Thymus (tissue), 11 donors: ENCODE measurements around the gene CDCA8. TPM values are rescaled to one million over a fixed set of nuclear protein-coding genes. Genes with fewer than 3 reads are reported as not detected.
A peak's percentile ranks its signal among the peaks of the same experiment; 100 is the strongest.
"Not testable (repeated sequence)": the region's sequence is repeated elsewhere in the genome, so short reads cannot be mapped to it uniquely, and the experiment has no call there.

Source experiments
- DNase-seq, 9 donors: peaks; one replicate each; pipeline ENCODE4 v3.0.0-alpha.2; 2013; ENCODE audit warnings: low spot score in 9 of 9, low read depth in 6 of 9, missing footprints in 1 of 9
- H3K27ac ChIP-seq, 2 donors: one replicate each; pipeline ENCODE4 v1.5.1; 2013; ENCODE audit warnings: control low read depth in 1 of 2, low read depth in 1 of 2, low read length in 1 of 2, mild to moderate bottlenecking in 1 of 2, moderate library complexity in 1 of 2
- H3K27me3 ChIP-seq, 2 donors: one replicate each; pipeline ENCODE4 v1.5.1; 2013; ENCODE audit warnings: low read length in 1 of 2; ENCODE audit not compliant: control insufficient read depth in 2 of 2, insufficient read depth in 1 of 2
- H3K36me3 ChIP-seq, 2 donors: one replicate each; pipeline ENCODE4 v1.5.1; 2013; ENCODE audit warnings: low read length in 1 of 2, mild to moderate bottlenecking in 1 of 2, moderate library complexity in 1 of 2; ENCODE audit not compliant: control insufficient read depth in 2 of 2, insufficient read depth in 2 of 2
- H3K4me1 ChIP-seq, 2 donors: one replicate each; pipeline ENCODE4 v1.5.1; 2013; ENCODE audit warnings: low read length in 2 of 2; ENCODE audit not compliant: control insufficient read depth in 2 of 2, insufficient read depth in 2 of 2
- H3K4me3 ChIP-seq, 2 donors: one replicate each; pipeline ENCODE4 v1.5.1; 2013; ENCODE audit warnings: low read length in 2 of 2, control low read depth in 1 of 2, mild to moderate bottlenecking in 1 of 2
- H3K9me3 ChIP-seq, 2 donors: one replicate each; pipeline ENCODE4 v1.5.1; 2013; ENCODE audit warnings: low read length in 1 of 2, mild to moderate bottlenecking in 1 of 2; ENCODE audit not compliant: control insufficient read depth in 2 of 2, insufficient read depth in 1 of 2
- WGBS: extraction: QIAGEN DNeasy Blood & Tissue Kit; methylation state at CpG from one replicate; pipeline ENCODE4 v1.1.7; 2013; 5-methylcytosine and 5-hydroxymethylcytosine counted together
- polyA plus RNA-seq: library from polyadenylated mRNA; stranded (reverse); fragments of 200-250 nt; gene quantifications from one replicate; pipeline ENCODE4 v1.2.3, GENCODE V29; 2013
- total RNA-seq: library from RNA; stranded (reverse); fragments of 120-200 nt; gene quantifications from one replicate; pipeline ENCODE4 v1.2.4, GENCODE V29; 2013
- donor health status: healthy.

The CDCA8 gene
- total and polyA plus RNA-seq, 2 donors, result 5.8 to 12.6 TPM

DNA sequence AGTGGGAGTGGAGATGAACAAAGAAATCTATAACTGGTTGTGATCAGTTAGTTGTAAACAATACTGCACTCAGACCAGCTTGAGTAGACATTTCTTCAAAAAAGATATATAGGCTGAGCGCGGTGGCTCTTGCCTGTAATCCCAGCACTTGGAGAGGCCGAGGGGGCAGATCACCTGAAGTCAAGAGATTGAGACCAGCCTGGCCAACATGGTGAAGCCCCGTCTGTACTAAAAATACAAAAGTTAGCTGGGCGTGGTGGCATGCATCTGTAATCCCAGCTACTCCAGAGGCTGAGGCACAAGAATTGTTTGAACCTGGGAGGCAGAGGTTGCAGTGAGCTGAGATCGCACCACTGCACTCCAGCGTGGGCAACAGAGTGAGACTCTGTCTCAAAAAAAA is 45.7 kb downstream of the CDCA8 start:
- H3K9me3 ChIP-seq, H3K4me1 ChIP-seq, DNase-seq, H3K27ac ChIP-seq, H3K36me3 ChIP-seq, H3K4me3 ChIP-seq: not testable (repeated sequence)
- 91% methylated on average over 7 of the region's 7 CpGs for WGBS
- H3K27me3 ChIP-seq, result peaks cover 0 to 15% of the 10 kb centered on the region in 2 donors

DNA sequence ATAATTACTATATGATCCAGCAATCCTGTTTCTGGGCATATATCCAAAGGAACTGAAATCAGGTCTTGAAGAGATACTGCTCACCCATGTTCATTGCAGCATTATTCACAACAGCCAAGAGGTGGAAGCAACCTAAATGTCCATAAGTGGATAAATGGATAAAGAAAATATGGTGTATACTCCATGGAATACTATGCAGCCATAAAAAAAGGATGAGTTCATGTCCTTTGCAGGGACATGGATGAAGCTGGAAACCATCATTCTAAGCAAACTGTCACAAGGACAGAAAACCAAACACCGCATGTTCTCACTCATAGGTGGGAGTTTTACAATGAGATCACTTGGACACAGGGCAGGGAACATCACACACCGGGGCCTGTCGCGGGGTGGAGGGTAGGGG is 46.3 kb downstream of the CDCA8 start:
- not testable (repeated sequence) for H3K9me3 ChIP-seq, H3K4me3 ChIP-seq, H3K36me3 ChIP-seq, H3K4me1 ChIP-seq, DNase-seq, H3K27ac ChIP-seq
- peaks cover 0 to 15% of the 10 kb centered on the region in 2 donors for H3K27me3 ChIP-seq
- 96% methylated on average over 4 of the region's 4 CpGs for WGBS

DNA sequence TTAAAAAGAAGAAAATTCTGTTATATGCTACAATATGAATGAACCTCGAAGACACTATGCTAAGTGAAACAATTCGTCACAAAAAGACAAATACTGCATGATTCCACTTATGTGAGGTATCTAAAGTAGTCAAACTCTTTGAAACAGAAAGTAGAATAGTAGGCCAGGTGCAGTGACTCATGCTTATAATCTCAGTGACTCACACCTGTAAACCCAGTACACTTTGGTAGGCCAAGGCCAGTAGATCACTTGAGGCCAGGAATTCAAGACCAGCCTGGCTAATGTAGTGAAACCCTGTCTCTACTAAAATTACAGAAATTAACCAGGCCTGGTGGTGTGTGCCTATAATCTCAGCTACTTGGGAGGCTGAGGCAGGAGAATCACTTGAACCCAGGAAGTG is 46.9 kb downstream of the CDCA8 start:
- Histone ChIP-seq H3K27me3 (peaks cover 0 to 12% of the 10 kb centered on the region in 2 donors), H3K4me3 (no peak overlapping the region)
- 96% methylated on average over 2 of the region's 2 CpGs for WGBS

DNA sequence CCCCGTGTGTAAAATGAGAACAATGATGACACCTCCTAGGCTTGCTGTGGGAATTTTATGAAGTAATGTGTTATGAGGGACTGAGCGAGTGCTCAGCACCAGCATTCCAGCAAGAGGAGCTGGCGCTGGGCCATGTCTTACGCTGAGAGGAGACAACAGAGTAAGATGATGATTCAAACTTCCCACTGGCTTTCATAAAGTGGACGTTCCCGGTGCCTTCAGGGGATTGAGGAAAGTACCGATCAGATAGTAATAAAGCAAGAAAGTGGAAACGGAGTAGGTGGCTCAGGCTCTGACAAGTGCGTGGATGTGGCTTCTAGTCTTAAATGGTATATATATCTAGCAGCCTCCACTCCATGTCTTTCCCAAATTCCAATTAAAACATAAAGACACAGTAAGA is 48.8 kb downstream of the CDCA8 start:
- Histone ChIP-seq H3K27ac (no peak overlapping the region), H3K4me1 (no peaks in the 10 kb centered on the region), H3K27me3 (peaks cover 0 to 2% of the 10 kb centered on the region in 2 donors), H3K36me3 (no peaks in the 10 kb centered on the region), H3K9me3 (no peaks in the 10 kb centered on the region), H3K4me3 (no peak overlapping the region)
- WGBS, result 87% methylated on average over 9 of the region's 9 CpGs
- no peak for DNase-seq

More for the DNA sequence above, 46.9 kb downstream of the CDCA8 start:
- no peaks in the 10 kb centered on the region for H3K36me3 ChIP-seq
- no peak overlapping the region for H3K27ac ChIP-seq
- no peaks in the 10 kb centered on the region for H3K4me1 ChIP-seq
- DNase-seq, result no peak
- no peaks in the 10 kb centered on the region for H3K9me3 ChIP-seq

DNA sequence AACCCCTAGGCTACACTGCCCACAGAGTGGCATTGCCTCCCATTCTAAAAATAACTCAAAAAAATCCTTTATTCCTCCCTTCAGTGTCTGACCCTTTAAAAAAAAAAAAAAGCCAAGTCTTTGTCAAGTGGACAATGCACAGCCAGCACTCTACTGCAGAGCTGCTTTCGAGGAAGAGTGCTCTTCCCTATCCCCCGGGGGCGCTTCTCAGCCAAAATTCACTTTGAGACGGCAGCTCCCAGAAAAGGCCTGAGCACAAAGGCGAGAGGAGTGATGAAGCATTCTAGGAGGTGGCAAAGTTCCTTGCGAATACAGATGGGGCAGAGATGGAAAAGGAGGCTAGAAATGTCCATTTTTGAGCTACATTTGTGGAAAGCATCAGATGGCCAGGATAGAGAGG is 49.3 kb downstream of the CDCA8 start:
- no peak for DNase-seq
- Histone ChIP-seq H3K36me3 (no peaks in the 10 kb centered on the region), H3K9me3 (no peaks in the 10 kb centered on the region), H3K27ac (no peak overlapping the region), H3K4me1 (no peaks in the 10 kb centered on the region), H3K27me3 (peaks cover 0 to 2% of the 10 kb centered on the region in 2 donors), H3K4me3 (no peak overlapping the region)
- 42% methylated on average over 6 of the region's 6 CpGs for whole genome bisulfite sequencing

DNA sequence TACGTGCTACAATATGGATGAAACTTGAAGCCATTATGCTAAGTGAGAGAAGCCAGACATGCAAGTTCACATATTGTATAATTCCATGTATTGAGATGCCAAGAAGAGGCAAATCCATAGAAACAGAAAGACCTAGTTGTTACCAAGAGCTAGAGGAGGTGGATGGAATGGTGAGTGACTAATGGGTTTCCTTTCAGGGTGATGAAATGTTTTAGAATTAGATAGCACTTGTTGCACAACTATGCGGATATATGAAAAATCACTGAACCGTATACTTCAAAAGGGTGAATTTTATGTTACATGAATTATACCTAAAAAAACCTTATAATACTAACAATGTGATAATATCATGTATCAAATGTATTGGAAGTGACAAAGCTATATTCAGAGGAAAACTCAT is 54.5 kb downstream of the CDCA8 start:
- no peak for DNase-seq
- WGBS, result 93% methylated on average over 3 of the region's 3 CpGs
- Histone ChIP-seq H3K4me3 (no peak overlapping the region), H3K27me3 (peaks cover 2 to 15% of the 10 kb centered on the region in 2 donors), H3K4me1 (no peaks in the 10 kb centered on the region), H3K27ac (no peak overlapping the region), H3K9me3 (no peaks in the 10 kb centered on the region), H3K36me3 (no peaks in the 10 kb centered on the region)

DNA sequence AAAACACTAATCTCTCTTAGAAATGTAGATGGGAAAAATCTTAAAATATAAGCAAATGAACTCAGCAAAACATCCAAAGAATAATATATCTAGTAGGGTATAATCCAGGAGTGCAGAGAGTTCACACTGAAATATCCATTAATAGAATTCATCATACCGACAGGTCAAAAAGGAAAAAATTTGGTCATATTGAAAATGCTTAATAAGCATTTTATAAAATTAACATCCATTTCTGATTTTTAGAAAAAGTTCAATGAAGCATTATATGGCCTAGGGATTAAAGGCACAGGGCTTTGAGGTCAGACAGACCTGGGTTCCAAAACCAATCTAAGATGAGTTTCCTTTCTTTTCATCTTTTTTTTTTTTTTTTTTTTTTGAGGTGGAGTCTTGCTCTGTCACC is 56.2 kb downstream of the CDCA8 start:
- DNase-seq, result no peak
- no peak overlapping the region for H3K27ac ChIP-seq
- 97% methylated on average over 1 of the region's 1 CpG for WGBS
- H3K36me3 ChIP-seq, result no peaks in the 10 kb centered on the region
- H3K4me3 ChIP-seq, result no peak overlapping the region
- H3K27me3 ChIP-seq, result peaks cover 19 to 28% of the 10 kb centered on the region in 2 donors
- H3K4me1 ChIP-seq, result no peaks in the 10 kb centered on the region
- no peaks in the 10 kb centered on the region for H3K9me3 ChIP-seq

DNA sequence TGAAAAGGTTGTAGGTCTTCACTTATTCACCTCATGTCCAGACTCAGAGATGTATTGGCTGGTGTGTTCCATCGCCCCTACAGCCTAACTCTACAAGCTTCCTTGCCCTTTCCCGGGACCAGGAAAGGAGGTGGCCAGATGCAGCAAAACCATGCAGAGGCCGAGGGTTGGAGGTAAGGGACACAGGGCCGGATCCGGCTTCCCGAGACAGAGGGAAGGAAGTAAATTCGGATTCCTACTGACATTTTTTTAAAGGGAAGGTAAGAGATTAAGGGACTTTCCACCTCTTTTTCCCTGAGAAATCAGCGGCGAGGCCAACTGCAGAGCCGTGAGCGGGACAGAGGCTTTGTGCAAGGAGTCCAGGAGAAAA is 59.9 kb downstream of the CDCA8 start:
- Histone ChIP-seq H3K27me3 (peaks cover 37 to 62% of the 10 kb centered on the region in 2 donors), H3K9me3 (no peaks in the 10 kb centered on the region), H3K36me3 (no peaks in the 10 kb centered on the region), H3K4me1 (no peaks in the 10 kb centered on the region), H3K4me3 (no peak overlapping the region), H3K27ac (no peak overlapping the region)
- WGBS, result 30% methylated on average over 11 of the region's 11 CpGs
- DNase-seq, result no peak

DNA sequence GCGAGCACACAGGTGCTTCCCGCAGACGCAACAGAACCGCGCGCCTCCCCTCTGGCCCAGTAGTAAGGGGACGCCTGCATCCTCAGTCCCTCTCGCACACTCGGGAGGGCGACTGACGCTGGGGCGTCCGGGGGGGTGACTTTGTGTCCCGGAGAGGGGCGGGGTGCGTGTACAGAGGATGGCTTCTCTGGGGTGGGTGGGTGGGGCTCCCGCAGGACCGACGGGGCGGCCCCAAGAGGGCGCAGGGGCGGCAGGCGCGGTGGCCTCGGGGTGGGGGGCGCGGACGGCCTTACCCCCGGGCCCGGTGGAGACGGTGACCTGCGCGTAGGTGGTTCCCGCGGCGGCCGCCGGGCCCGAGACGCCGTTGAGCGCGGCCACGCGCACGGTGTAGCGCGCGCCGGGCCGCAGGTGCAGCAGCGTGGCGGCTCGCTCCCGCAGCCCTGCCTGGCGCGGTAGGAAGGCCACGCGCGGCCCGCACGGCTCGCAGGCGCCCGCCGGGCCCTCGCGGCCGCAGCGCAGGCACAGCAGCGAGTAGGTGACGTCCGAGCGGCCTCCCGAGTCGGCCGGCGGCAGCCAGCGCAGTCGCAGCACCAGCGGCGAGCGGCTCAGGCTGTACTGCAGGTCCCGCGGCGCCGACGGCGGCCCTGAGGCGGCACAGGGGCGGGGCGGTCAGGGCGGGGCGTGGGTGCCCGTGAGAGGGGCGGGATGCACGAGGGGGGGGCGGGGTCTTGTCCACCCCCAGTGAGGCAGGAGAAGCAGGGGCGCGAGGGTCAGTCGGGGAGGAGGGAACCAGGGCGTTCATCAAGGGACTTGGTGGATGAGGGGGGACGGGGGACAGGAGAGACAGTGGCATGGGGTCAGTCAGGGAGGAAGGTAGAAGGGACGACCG is 60.5 kb downstream of the CDCA8 start:
- Histone ChIP-seq H3K4me3 (peak overlapping the region in 1 of 2 donors; percentile 43), H3K27me3 (peaks cover 37 to 62% of the 10 kb centered on the region in 2 donors), H3K36me3 (no peaks in the 10 kb centered on the region), H3K4me1 (no peaks in the 10 kb centered on the region), H3K9me3 (no peaks in the 10 kb centered on the region), H3K27ac (no peak overlapping the region)
- 2% methylated on average over 105 of the region's 105 CpGs for WGBS
- no peak for DNase-seq
